HepG2 (cell line): ENCODE results near the gene AEBP1. TPM values are rescaled to one million over a fixed set of nuclear protein-coding genes. Genes with fewer than 3 reads are reported as not detected.
A peak's percentile ranks its signal among the peaks of the same experiment; 100 is the strongest.

Source experiments
- CEBPB ChIP-seq: IDR thresholded peaks from 2 replicates; pipeline ENCODE4 v1.6.1; 2011; ENCODE audit warnings: low read depth, low read length, improper control_type of control experiment, borderline replicate concordance
- FOSL2 ChIP-seq: sonication (generic); formaldehyde crosslinking; IDR thresholded peaks from 2 replicates; pipeline ENCODE4 v1.4.0; 2020; ENCODE audit warnings: missing genetic modification reagents
- NONO ChIP-seq, 2 experiments: fragments of 450-650 bp in 1 of 2; sonication (generic) in 1 of 2; formaldehyde crosslinking in 1 of 2; IDR thresholded peaks in 1 of 2; conservative IDR thresholded peaks in 1 of 2; 2 replicates each; pipeline versions ENCODE4 v1.6.1 to v1.8.0; 2017 to 2022; ENCODE audit warnings: mild to moderate bottlenecking in 1 of 2, missing genetic modification reagents in 1 of 2, moderate library complexity in 1 of 2
- PAWR ChIP-seq: sonication (generic); formaldehyde crosslinking; IDR thresholded peaks from 2 replicates; pipeline ENCODE4 v1.4.0; 2020; ENCODE audit warnings: missing genetic modification reagents, mild to moderate bottlenecking, borderline replicate concordance
- PAX8 ChIP-seq: sonication (generic); formaldehyde crosslinking; IDR thresholded peaks from 2 replicates; pipeline ENCODE4 v1.8.0; 2022; ENCODE audit warnings: mild to moderate bottlenecking, missing genetic modification reagents, borderline replicate concordance
- SP4 ChIP-seq: sonication (generic); formaldehyde crosslinking; IDR thresholded peaks from 2 replicates; pipeline ENCODE4 v1.8.1; 2023; ENCODE audit warnings: mild to moderate bottlenecking, missing genetic modification reagents
- STAG1 ChIP-seq: sonication (generic); formaldehyde crosslinking; IDR thresholded peaks from 2 replicates; pipeline ENCODE4 v1.4.0; 2020; ENCODE audit warnings: missing genetic modification reagents
- ZBTB33 ChIP-seq: sonication (generic); formaldehyde crosslinking; IDR thresholded peaks from 2 replicates; pipeline ENCODE4 v1.4.0; 2020; ENCODE audit warnings: missing genetic modification reagents
- ZNF326 ChIP-seq: sonication (generic); formaldehyde crosslinking; IDR thresholded peaks from 2 replicates; pipeline ENCODE4 v1.4.0; 2020; ENCODE audit warnings: missing genetic modification reagents, borderline replicate concordance
- ZNF343 ChIP-seq: sonication (generic); formaldehyde crosslinking; IDR thresholded peaks from 2 replicates; pipeline ENCODE4 v1.4.0; 2020; ENCODE audit warnings: mild to moderate bottlenecking, missing genetic modification reagents
- polyA plus RNA-seq, 8 experiments: library from polyadenylated mRNA; depleted of rRNA in 3 of 8; stranded (reverse) in 7 of 8; unstranded in 1 of 8; fragments of >200 nt; fragmentation: Illumina TruSeq in 4 of 8; extraction: Trizol in 4 of 8; gene quantifications; 2 replicates each; pipeline versions ENCODE4 v1.2.1 to v1.2.3, GENCODE V29; 2011 to 2016; ENCODE audit warnings: low read depth in 4 of 8, missing spikeins in 1 of 8, mixed read lengths in 1 of 8; ENCODE audit not compliant: insufficient read depth in 1 of 8
- total RNA-seq, 5 experiments: library from RNA; depleted of rRNA; stranded (reverse); fragments of >200 nt; fragmentation: Illumina TruSeq; extraction: Trizol; gene quantifications; 2 replicates each; pipeline ENCODE4 v1.2.3, GENCODE V29; 2016; ENCODE audit warnings: low read depth in 1 of 5

AEBP1 gene
- total and polyA plus RNA-seq, 2 of the 13 experiments (the other 11 are each of a cell fraction or from before 2014, with no cell fraction given), result 0.22 to 0.55 TPM

- TF ChIP-seq ZBTB33 (CRISPR knock-in tag), result no peak
- no peak; the same call in 1 of the 2 replicates for TF ChIP-seq ZNF343 (CRISPR knock-in tag)
- TF ChIP-seq FOSL2 (CRISPR knock-in tag), result peak; percentile 60
- TF ChIP-seq PAX8 (CRISPR knock-in tag), result no peak
- no peak for TF ChIP-seq CEBPB
- TF ChIP-seq SP4, result no peak
- TF ChIP-seq PAWR (CRISPR knock-in tag), result no peak
- TF ChIP-seq NONO (IDR thresholded peaks at IDR 0.05), result no peak
- 0 out of 2 replicates have a peak, but pooled peaks have one; percentile 24 for TF ChIP-seq NONO (CRISPR knock-in tag; conservative IDR thresholded peaks at IDR 0.05)
- TF ChIP-seq STAG1 (CRISPR knock-in tag), result peak; percentile 60
- no peak for TF ChIP-seq ZNF326
These were observed 31.5 kb upstream of the AEBP1 start (continued) for GRCh38 chr7:44072364-44073231.
